ENCODE data around the gene SLC1A5.

SLC1A5 gene

DNA sequence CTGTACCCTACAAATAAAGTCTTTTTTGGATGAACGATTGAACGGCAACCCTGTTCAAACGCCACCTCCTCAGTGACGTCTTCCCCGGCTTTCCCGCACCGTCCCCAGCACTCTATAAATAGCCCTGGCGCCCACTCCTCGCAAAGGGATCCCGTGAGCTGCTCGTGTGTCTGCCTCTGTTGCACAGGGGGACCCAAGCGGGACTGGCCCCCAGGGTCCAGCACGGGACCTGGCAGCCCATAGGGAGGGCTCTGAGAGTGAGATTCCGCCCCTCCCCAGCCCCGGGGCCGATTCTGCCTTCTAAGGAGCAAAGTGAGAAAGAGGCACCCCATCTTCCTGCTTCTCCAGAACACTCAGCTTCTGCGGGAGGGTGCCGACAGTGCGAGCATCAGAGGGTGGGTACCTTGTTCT is 50.6 kb downstream of the SLC1A5 start:
- Histone ChIP-seq H3K4me3 (ENCODE audit: low read depth, low read length) (no peak overlapping the region), H3K27ac (ENCODE audit: low read depth, low read length) (no peak overlapping the region), H3K9me3 (ENCODE audit: control insufficient read depth, insufficient read depth, low read length) (no peaks in the 10 kb centered on the region), H3K4me1 (ENCODE audit: control insufficient read depth, insufficient read depth, low read length) (peaks cover 3% of the 10 kb centered on the region; the same call in 1 of the 2 replicates), H3K27me3 (ENCODE audit: control insufficient read depth, insufficient read depth, low read length) (no peaks in the 10 kb centered on the region), H3K9ac (ENCODE audit: low read depth, low read length) (no peak overlapping the region), H3K36me3 (ENCODE audit: control insufficient read depth, insufficient read depth, low read length) (peaks cover 63% of the 10 kb centered on the region)

GRCh38 chr19:46737298-46737654 is 51.1 kb downstream of the SLC1A5 start:
- Histone ChIP-seq H3K9me3 (ENCODE audit: control insufficient read depth, insufficient read depth, low read length) (no peaks in the 10 kb centered on the region), H3K4me3 (ENCODE audit: low read depth, low read length) (no peak overlapping the region), H3K4me1 (ENCODE audit: control insufficient read depth, insufficient read depth, low read length) (peaks cover 3% of the 10 kb centered on the region; the same call in 1 of the 2 replicates), H3K27me3 (ENCODE audit: control insufficient read depth, insufficient read depth, low read length) (no peaks in the 10 kb centered on the region), H3K9ac (ENCODE audit: low read depth, low read length) (no peak overlapping the region), H3K36me3 (ENCODE audit: control insufficient read depth, insufficient read depth, low read length) (peaks cover 67% of the 10 kb centered on the region), H3K27ac (ENCODE audit: low read depth, low read length) (no peak overlapping the region)

GRCh38 chr19:46736531-46737297 is 51.7 kb downstream of the SLC1A5 start:
- Histone ChIP-seq H3K9me3 (ENCODE audit: control insufficient read depth, insufficient read depth, low read length) (no peaks in the 10 kb centered on the region), H3K27ac (ENCODE audit: low read depth, low read length) (no peak overlapping the region), H3K36me3 (ENCODE audit: control insufficient read depth, insufficient read depth, low read length) (peaks cover 67% of the 10 kb centered on the region), H3K9ac (ENCODE audit: low read depth, low read length) (no peak overlapping the region), H3K4me1 (ENCODE audit: control insufficient read depth, insufficient read depth, low read length) (peaks cover 3% of the 10 kb centered on the region; the same call in 1 of the 2 replicates), H3K27me3 (ENCODE audit: control insufficient read depth, insufficient read depth, low read length) (no peaks in the 10 kb centered on the region), H3K4me3 (ENCODE audit: low read depth, low read length) (no peak overlapping the region)

GRCh38 chr19:46733690-46734292 is 54.6 kb downstream of the SLC1A5 start:
- H3K4me3 ChIP-seq (ENCODE audit: low read depth, low read length): no peak overlapping the region
- H3K4me1 ChIP-seq (ENCODE audit: control insufficient read depth, insufficient read depth, low read length): no peaks in the 10 kb centered on the region
- H3K9me3 ChIP-seq (ENCODE audit: control insufficient read depth, insufficient read depth, low read length): no peaks in the 10 kb centered on the region
- peaks cover 91% of the 10 kb centered on the region for H3K36me3 ChIP-seq (ENCODE audit: control insufficient read depth, insufficient read depth, low read length)
- no peak overlapping the region for H3K27ac ChIP-seq (ENCODE audit: low read depth, low read length)
- H3K27me3 ChIP-seq (ENCODE audit: control insufficient read depth, insufficient read depth, low read length): no peaks in the 10 kb centered on the region
- no peak overlapping the region for H3K9ac ChIP-seq (ENCODE audit: low read depth, low read length)

DNA sequence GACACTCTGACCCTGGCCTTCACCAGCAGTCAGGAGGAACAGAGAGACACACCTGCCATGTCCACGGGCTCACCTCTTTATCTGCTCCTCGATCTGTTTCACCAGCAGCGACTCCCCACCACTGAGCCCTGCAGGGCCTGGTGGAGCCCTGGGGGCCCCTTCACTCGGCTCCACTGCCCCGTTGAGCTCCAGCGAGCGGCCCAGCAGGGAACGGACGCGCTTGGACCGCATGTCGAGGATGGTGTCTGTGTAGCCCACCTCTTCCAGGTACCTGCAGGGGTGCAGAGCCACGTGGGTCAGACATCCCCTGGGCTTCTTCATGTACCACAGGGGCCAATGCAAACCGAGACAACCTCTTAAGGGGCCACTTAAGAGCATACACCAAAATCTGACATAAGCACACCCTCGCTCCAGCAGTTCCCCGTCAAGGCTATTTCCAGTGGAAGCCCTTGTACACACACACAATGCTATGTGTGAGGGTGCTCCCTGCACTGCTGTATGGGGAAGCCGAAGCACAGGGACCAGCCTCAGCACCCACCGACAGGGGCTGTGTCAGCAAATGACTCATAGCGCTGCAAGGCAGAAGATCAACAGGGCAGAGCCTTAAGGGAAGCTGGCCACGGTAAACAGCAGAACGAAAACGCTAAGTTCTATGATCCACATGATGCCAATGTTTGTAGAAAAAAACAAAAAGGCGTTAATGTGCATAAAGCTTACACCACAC is 55.3 kb downstream of the SLC1A5 start:
- Histone ChIP-seq H3K4me1 (ENCODE audit: control insufficient read depth, insufficient read depth, low read length) (no peaks in the 10 kb centered on the region), H3K4me3 (ENCODE audit: low read depth, low read length) (no peak overlapping the region), H3K27ac (ENCODE audit: low read depth, low read length) (no peak overlapping the region), H3K36me3 (ENCODE audit: control insufficient read depth, insufficient read depth, low read length) (peaks cover 90% of the 10 kb centered on the region), H3K9ac (ENCODE audit: low read depth, low read length) (no peak overlapping the region), H3K27me3 (ENCODE audit: control insufficient read depth, insufficient read depth, low read length) (no peaks in the 10 kb centered on the region), H3K9me3 (ENCODE audit: control insufficient read depth, insufficient read depth, low read length) (no peaks in the 10 kb centered on the region)

- no peaks in the 10 kb centered on the region for H3K27me3 ChIP-seq (ENCODE audit: control insufficient read depth, insufficient read depth, low read length)
- H3K36me3 ChIP-seq (ENCODE audit: control insufficient read depth, insufficient read depth, low read length): peaks cover 90% of the 10 kb centered on the region
- no peak overlapping the region for H3K27ac ChIP-seq (ENCODE audit: low read depth, low read length)
- H3K4me1 ChIP-seq (ENCODE audit: control insufficient read depth, insufficient read depth, low read length): no peaks in the 10 kb centered on the region
- no peaks in the 10 kb centered on the region for H3K9me3 ChIP-seq (ENCODE audit: control insufficient read depth, insufficient read depth, low read length)
- no peak overlapping the region for H3K9ac ChIP-seq (ENCODE audit: low read depth, low read length)
- no peak overlapping the region for H3K4me3 ChIP-seq (ENCODE audit: low read depth, low read length)
Measured at GRCh38 chr19:46732172-46732938, 56.0 kb downstream of the SLC1A5 start.

GRCh38 chr19:46731584-46731983 is 56.8 kb downstream of the SLC1A5 start:
- Histone ChIP-seq H3K27me3 (ENCODE audit: control insufficient read depth, insufficient read depth, low read length) (no peaks in the 10 kb centered on the region), H3K9me3 (ENCODE audit: control insufficient read depth, insufficient read depth, low read length) (no peaks in the 10 kb centered on the region), H3K36me3 (ENCODE audit: control insufficient read depth, insufficient read depth, low read length) (peaks cover 90% of the 10 kb centered on the region), H3K4me3 (ENCODE audit: low read depth, low read length) (no peak overlapping the region), H3K9ac (ENCODE audit: low read depth, low read length) (no peak overlapping the region), H3K27ac (ENCODE audit: low read depth, low read length) (no peak overlapping the region), H3K4me1 (ENCODE audit: control insufficient read depth, insufficient read depth, low read length) (no peaks in the 10 kb centered on the region)

DNA sequence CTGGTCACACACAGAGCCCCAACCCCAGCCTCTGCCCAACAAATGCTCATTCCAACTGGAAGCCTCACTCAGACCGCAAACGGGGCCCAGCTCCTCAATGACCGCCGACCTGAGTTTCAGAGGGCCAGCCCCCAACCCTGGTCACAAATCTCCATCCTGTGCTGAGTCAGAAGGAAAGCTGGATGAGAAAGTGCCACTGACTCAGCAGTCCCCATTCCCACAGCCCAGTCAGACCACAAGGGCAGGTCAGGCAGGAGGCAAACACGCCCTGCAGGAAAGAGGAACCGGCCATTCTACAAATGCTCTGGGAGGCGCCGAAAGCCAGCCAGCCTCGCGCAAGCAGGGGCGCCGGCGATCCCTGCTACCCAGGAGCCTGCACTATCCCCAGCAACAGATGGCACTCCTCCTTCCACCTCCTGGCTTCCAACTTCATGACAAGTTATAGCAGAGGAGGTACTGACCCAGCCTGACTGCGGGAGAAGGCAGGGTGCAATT is 57.3 kb downstream of the SLC1A5 start:
- Histone ChIP-seq H3K27me3 (ENCODE audit: control insufficient read depth, insufficient read depth, low read length) (no peaks in the 10 kb centered on the region), H3K9me3 (ENCODE audit: control insufficient read depth, insufficient read depth, low read length) (no peaks in the 10 kb centered on the region), H3K27ac (ENCODE audit: low read depth, low read length) (no peak overlapping the region), H3K4me1 (ENCODE audit: control insufficient read depth, insufficient read depth, low read length) (no peaks in the 10 kb centered on the region), H3K9ac (ENCODE audit: low read depth, low read length) (no peak overlapping the region), H3K36me3 (ENCODE audit: control insufficient read depth, insufficient read depth, low read length) (peaks cover 91% of the 10 kb centered on the region), H3K4me3 (ENCODE audit: low read depth, low read length) (no peak overlapping the region)

GRCh38 chr19:46730595-46730994 is 57.8 kb downstream of the SLC1A5 start:
- H3K9ac ChIP-seq (ENCODE audit: low read depth, low read length): no peak overlapping the region
- no peak overlapping the region for H3K27ac ChIP-seq (ENCODE audit: low read depth, low read length)
- no peaks in the 10 kb centered on the region for H3K27me3 ChIP-seq (ENCODE audit: control insufficient read depth, insufficient read depth, low read length)
- no peak overlapping the region for H3K4me3 ChIP-seq (ENCODE audit: low read depth, low read length)
- no peaks in the 10 kb centered on the region for H3K4me1 ChIP-seq (ENCODE audit: control insufficient read depth, insufficient read depth, low read length)
- peaks cover 93% of the 10 kb centered on the region for H3K36me3 ChIP-seq (ENCODE audit: control insufficient read depth, insufficient read depth, low read length)
- H3K9me3 ChIP-seq (ENCODE audit: control insufficient read depth, insufficient read depth, low read length): no peaks in the 10 kb centered on the region

- Histone ChIP-seq H3K4me1 (ENCODE audit: control insufficient read depth, insufficient read depth, low read length) (no peaks in the 10 kb centered on the region), H3K4me3 (ENCODE audit: low read depth, low read length) (no peak overlapping the region), H3K9me3 (ENCODE audit: control insufficient read depth, insufficient read depth, low read length) (no peaks in the 10 kb centered on the region), H3K27me3 (ENCODE audit: control insufficient read depth, insufficient read depth, low read length) (no peaks in the 10 kb centered on the region), H3K9ac (ENCODE audit: low read depth, low read length) (no peak overlapping the region), H3K36me3 (ENCODE audit: control insufficient read depth, insufficient read depth, low read length) (peaks cover 94% of the 10 kb centered on the region), H3K27ac (ENCODE audit: low read depth, low read length) (no peak overlapping the region)
Measured at GRCh38 chr19:46730187-46730586, 58.2 kb downstream of the SLC1A5 start.
